AG08395 (cell line): ENCODE data around the gene NRXN3.
A peak's percentile ranks its signal among the peaks of the same experiment; 100 is the strongest.

Experiments used
- DNase-seq: peaks from one replicate; pipeline ENCODE4 v3.0.0; 2012; ENCODE audit warnings: mixed read lengths, low spot score

Gene NRXN3

GRCh38 chr14:78834766-78835451 lies 664.7 kb downstream of the NRXN3 start:
- DNase-seq = no peak

- no peak for DNase-seq
These were observed 665.7 kb downstream of the NRXN3 start for GRCh38 chr14:78835909-78836308.

- DNase-seq = peak; percentile 25
These were observed 666.6 kb downstream of the NRXN3 start for GRCh38 chr14:78836777-78837176.

GRCh38 chr14:78838959-78839358 lies 668.8 kb downstream of the NRXN3 start:
- DNase-seq = no peak

GRCh38 chr14:78840898-78841297 lies 670.7 kb downstream of the NRXN3 start:
- DNase-seq = no peak

- DNase-seq = no peak
These were observed 677.6 kb downstream of the NRXN3 start for GRCh38 chr14:78847801-78848200.

- peak; percentile 2 for DNase-seq
These were observed 678.2 kb downstream of the NRXN3 start for GRCh38 chr14:78848234-78848820.

GRCh38 chr14:78849952-78850351 lies 679.8 kb downstream of the NRXN3 start:
- no peak for DNase-seq

GRCh38 chr14:78851189-78851588 lies 681.0 kb downstream of the NRXN3 start:
- no peak for DNase-seq

- no peak for DNase-seq
These were observed 681.9 kb downstream of the NRXN3 start for GRCh38 chr14:78852040-78852439.

- no peak for DNase-seq
These were observed 687.8 kb downstream of the NRXN3 start for GRCh38 chr14:78857974-78858373.

- DNase-seq = peak; percentile 2
These were observed 693.0 kb downstream of the NRXN3 start for GRCh38 chr14:78863143-78863542.

- DNase-seq = no peak
These were observed 702.7 kb downstream of the NRXN3 start for GRCh38 chr14:78872837-78873236.

GRCh38 chr14:78873581-78873980 lies 703.4 kb downstream of the NRXN3 start:
- no peak for DNase-seq

GRCh38 chr14:78875049-78875448 lies 704.9 kb downstream of the NRXN3 start:
- no peak for DNase-seq

GRCh38 chr14:78885884-78886283 lies 715.7 kb downstream of the NRXN3 start:
- DNase-seq = no peak

- no peak for DNase-seq
These were observed 727.3 kb downstream of the NRXN3 start for GRCh38 chr14:78897443-78897842.

- DNase-seq = no peak
These were observed 731.9 kb downstream of the NRXN3 start for GRCh38 chr14:78902010-78902623.

- no peak for DNase-seq
These were observed 733.9 kb downstream of the NRXN3 start for GRCh38 chr14:78904094-78904493.

- no peak for DNase-seq
These were observed 747.3 kb downstream of the NRXN3 start for GRCh38 chr14:78917462-78917861.

GRCh38 chr14:78921856-78922255 lies 751.7 kb downstream of the NRXN3 start:
- no peak for DNase-seq

GRCh38 chr14:78927261-78927660 lies 757.1 kb downstream of the NRXN3 start:
- no peak for DNase-seq

GRCh38 chr14:78933166-78933565 lies 763.0 kb downstream of the NRXN3 start:
- DNase-seq = no peak
